Urinary bladder (tissue), 4 donors: Measurements from ENCODE around the gene SMIM21. TPM values are rescaled to one million over a fixed set of nuclear protein-coding genes. Genes with fewer than 3 reads are reported as not detected.

ENCODE experiments used
- DNase-seq: peaks from one replicate; pipeline ENCODE4 v3.0.0-alpha.2; 2015; ENCODE audit errors: extremely low spot score
- H3K27ac ChIP-seq: one replicate; pipeline ENCODE4 v1.5.1; 2013; ENCODE audit warnings: low read depth, mild to moderate bottlenecking, moderate library complexity
- H3K36me3 ChIP-seq: one replicate; pipeline ENCODE4 v1.6.1; 2013; ENCODE audit warnings: mild to moderate bottlenecking, moderate library complexity; ENCODE audit not compliant: insufficient read depth
- H3K4me1 ChIP-seq: one replicate; pipeline ENCODE4 v1.6.1; 2013; ENCODE audit warnings: mild to moderate bottlenecking, moderate library complexity; ENCODE audit not compliant: insufficient read depth
- H3K4me3 ChIP-seq: one replicate; pipeline ENCODE4 v1.5.1; 2013; ENCODE audit warnings: low read depth, low read length
- WGBS: extraction: QIAGEN DNeasy Blood & Tissue Kit; methylation state at CpG from one replicate; pipeline ENCODE4 v1.1.7; 2013; 5-methylcytosine and 5-hydroxymethylcytosine counted together
- polyA plus RNA-seq: library from polyadenylated mRNA; stranded (reverse); fragments of 200-250 nt; gene quantifications from one replicate; pipeline ENCODE4 v1.2.3, GENCODE V29; 2013
- total RNA-seq: library from RNA; depleted of rRNA; stranded (reverse); fragments of >200 nt; gene quantifications from one replicate; pipeline ENCODE4 v1.2.3, GENCODE V29; 2014
- donor health status: healthy with polysubstance abuse.
- donor health status: healthy.

Gene SMIM21
- total and polyA plus RNA-seq, 2 donors = not detected

- DNase-seq = no peak
- H3K4me3 ChIP-seq = no peak overlapping the region
- WGBS = 74% methylated on average over 8 of the region's 8 CpGs
- H3K36me3 ChIP-seq = no peaks in the 10 kb centered on the region
- no peaks in the 10 kb centered on the region for H3K4me1 ChIP-seq
- H3K27ac ChIP-seq = no peak overlapping the region
Observed at GRCh38 chr18:75360215-75360614, 67.3 kb downstream of the SMIM21 start.

Other genes starting within 250 kb of the SMIM21 start
- gene PTGR3, start 218.6 kb downstream of the SMIM21 start, total RNA-seq = 20.8 TPM
- 23.9 TPM for gene PTGR3, start 218.6 kb downstream of the SMIM21 start, polyA plus RNA-seq
- gene TSHZ1, start 216.9 kb downstream of the SMIM21 start, total RNA-seq = 10.3 TPM
- 22.5 TPM for gene TSHZ1, start 216.9 kb downstream of the SMIM21 start, polyA plus RNA-seq